Measurements from ENCODE around the gene LDHD. TPM values are rescaled to one million over a fixed set of nuclear protein-coding genes. Genes with fewer than 3 reads are reported as not detected.
A peak's percentile ranks its signal among the peaks of the same experiment; 100 is the strongest.

The LDHD gene
- total and polyA plus RNA-seq, 9 of the 15 experiments (the other 6 are each of a cell fraction or from before 2014, with no cell fraction given), result 0.19 to 0.86 (median 0.54) TPM; not detected in 3

DNA sequence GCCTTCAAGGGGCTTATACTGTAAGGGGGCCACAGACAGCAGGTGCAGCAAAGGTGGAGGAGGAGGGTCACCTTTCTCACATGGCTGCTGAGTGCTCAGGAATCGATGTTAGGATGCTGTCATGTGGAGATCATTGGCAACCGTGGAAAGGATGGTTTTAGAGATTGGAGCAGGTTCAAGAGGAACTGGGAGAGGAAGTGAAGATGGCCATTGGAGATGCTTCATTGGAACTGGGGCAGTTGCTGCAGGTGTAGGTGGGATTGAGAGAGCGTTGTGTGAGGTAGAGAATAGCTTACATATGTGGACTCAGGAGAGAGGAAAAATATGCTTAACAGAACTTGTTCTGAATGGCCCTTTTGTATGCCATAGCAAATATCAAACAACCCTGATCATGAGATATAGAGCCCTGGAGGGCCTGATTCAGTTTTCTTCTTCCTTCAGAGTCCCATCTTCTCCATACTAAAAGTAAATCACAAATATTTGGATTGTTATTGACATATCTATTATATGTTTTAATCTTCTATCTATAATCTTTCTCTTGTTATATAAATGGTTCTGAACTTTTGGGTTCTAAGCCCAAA, 40.8 kb downstream of the LDHD start (continued):
- TF ChIP-seq, protein P1, sequence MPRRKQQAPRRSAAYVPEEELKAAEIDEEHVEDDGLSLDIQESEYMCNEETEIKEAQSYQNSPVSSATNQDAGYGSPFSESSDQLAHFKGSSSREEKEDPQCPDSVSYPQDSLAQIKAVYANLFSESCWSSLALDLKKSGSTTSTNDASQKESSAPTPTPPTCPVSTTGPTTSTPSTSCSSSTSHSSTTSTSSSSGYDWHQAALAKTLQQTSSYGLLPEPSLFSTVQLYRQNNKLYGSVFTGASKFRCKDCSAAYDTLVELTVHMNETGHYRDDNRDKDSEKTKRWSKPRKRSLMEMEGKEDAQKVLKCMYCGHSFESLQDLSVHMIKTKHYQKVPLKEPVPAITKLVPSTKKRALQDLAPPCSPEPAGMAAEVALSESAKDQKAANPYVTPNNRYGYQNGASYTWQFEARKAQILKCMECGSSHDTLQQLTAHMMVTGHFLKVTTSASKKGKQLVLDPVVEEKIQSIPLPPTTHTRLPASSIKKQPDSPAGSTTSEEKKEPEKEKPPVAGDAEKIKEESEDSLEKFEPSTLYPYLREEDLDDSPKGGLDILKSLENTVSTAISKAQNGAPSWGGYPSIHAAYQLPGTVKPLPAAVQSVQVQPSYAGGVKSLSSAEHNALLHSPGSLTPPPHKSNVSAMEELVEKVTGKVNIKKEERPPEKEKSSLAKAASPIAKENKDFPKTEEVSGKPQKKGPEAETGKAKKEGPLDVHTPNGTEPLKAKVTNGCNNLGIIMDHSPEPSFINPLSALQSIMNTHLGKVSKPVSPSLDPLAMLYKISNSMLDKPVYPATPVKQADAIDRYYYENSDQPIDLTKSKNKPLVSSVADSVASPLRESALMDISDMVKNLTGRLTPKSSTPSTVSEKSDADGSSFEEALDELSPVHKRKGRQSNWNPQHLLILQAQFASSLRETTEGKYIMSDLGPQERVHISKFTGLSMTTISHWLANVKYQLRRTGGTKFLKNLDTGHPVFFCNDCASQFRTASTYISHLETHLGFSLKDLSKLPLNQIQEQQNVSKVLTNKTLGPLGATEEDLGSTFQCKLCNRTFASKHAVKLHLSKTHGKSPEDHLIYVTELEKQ (CRISPR knock-in tag; IDR thresholded peaks at IDR 0.05), result no peak

DNA sequence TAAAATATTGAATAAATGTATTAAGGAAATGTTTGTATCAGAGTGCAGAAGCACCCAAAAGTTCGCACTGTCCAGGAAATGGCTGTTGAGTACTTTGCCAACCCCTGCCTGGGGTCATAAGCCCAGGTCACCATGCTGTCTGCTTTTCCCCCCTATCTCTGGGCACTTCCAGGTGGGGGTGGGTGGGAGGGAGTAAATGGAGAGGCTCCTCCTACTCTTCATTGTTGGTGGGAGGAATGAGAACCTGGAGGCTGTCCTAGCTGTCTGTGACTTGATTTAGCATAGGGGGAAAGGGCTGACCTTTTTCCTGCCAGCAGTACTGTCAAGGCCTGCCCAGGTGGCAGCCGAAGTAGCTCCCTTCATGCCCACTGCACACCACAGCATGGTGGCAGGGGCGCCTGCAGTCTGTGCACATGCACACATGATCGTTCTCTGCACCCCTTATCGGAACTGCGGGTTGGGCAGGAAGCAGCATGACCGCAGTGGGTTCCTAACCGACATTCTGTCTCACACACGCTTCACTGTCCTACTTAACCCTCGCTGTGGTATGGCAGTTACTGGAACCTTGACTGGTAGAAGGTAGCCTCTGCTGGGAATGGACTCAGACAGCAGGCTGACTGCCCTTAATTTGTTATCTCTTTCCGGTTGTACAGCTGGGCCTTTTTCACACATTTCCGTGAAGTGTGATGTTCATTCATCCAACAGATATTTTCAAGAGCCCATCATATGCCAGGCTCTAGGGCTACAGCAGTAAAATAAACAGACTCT, 41.5 kb downstream of the LDHD start:
- WGBS (ENCODE audit: insufficient coverage, low coverage, missing lambda C conversion rate), result 2% methylated on average over 12 of the region's 12 CpGs
- no peaks in the 10 kb centered on the region for H3K9me3 ChIP-seq (replicated peaks; ENCODE audit: control insufficient read depth, insufficient read depth, low read depth, low read length)
- H3K9me1 ChIP-seq (ENCODE audit: control insufficient read depth, insufficient read depth, low read length), result no peaks in the 10 kb centered on the region
- POLR2A ChIA-PET, result interaction anchor here (1.0 to 1.4 kb wide), 4 partner anchors 9 to 88 kb away, joined by 3 to 5 read pairs (median 4); no protein-coding TSS in a partner anchor
- no peaks in the 10 kb centered on the region for H3K27me3 ChIP-seq (ENCODE audit: control insufficient read depth in 2 of 2, insufficient read depth in 2 of 2, low read length in 2 of 2)
- peak overlapping the region; percentile 74 for H2AFZ ChIP-seq (ENCODE audit: low read depth, low read length)
- H3K27ac ChIP-seq (ENCODE audit: extremely low read depth, low read depth, low read length), result peak overlapping the region; percentile 81
- H3K36me3 ChIP-seq (ENCODE audit: control insufficient read depth, insufficient read depth, low read length), result no peaks in the 10 kb centered on the region; the same call in 2 of the 3 replicates
- 0 out of 2 replicates have a peak overlapping the region, but pooled peaks have one; percentile 8 for H3K4me3 ChIP-seq
- H3K4me1 ChIP-seq (replicated peaks in 1 of 2; ENCODE audit: control insufficient read depth in 2 of 2, insufficient read depth in 2 of 2, low read length in 2 of 2), result peaks cover 33 to 64% of the 10 kb centered on the region in 2 experiments
- DNase-seq (ENCODE audit: extremely low read depth in 1 of 4, low spot score in 3 of 4), result peak; percentile 63 to 82 (median 76)
- intact Hi-C loops (cut with micrococcal nuclease) (no loop called here), in situ Hi-C loops (cut with MboI) (no loop called here)
- H4K20me1 ChIP-seq (replicated peaks; ENCODE audit: control insufficient read depth, insufficient read depth, low read length), result no peaks in the 10 kb centered on the region
- peak overlapping the region; percentile 86 for H3K4me2 ChIP-seq (ENCODE audit: insufficient read depth, low read length)
- FAIRE-seq, result peak; percentile 89
- BruUV-seq (replicated peaks), result TSS peak; percentile 67
- ATAC-seq, result peak; percentile 82
- CTCF ChIA-PET (ENCODE audit: low intra/inter-chr PET ratio), result no interaction called here
- peak overlapping the region; percentile 47 to 88 for H3K9ac ChIP-seq (ENCODE audit: insufficient read depth in 1 of 2, low read depth in 2 of 2, low read length in 2 of 2)
- H3K79me2 ChIP-seq (ENCODE audit: control insufficient read depth, insufficient read depth, low read length), result peaks cover 91% of the 10 kb centered on the region
- TF ChIP-seq MCM3 (IDR thresholded peaks at IDR 0.05), result no peak
- TF ChIP-seq ZNF224 (CRISPR knock-in tag; IDR thresholded peaks at IDR 0.05), result no peak
- TF ChIP-seq NBN (IDR thresholded peaks at IDR 0.05; ENCODE audit: low read depth), result no peak
- TF ChIP-seq NFIX (CRISPR knock-in tag; IDR thresholded peaks at IDR 0.05; ENCODE audit: low read depth), result no peak
- TF ChIP-seq ARID2 (IDR thresholded peaks at IDR 0.05), result no peak
- no peak for TF ChIP-seq ZNF124 (CRISPR knock-in tag; IDR thresholded peaks at IDR 0.05)
- no peak for TF ChIP-seq ZNF384 (IDR thresholded peaks at IDR 0.05; ENCODE audit: low read depth, low read length)
- TF ChIP-seq ZNF76 (CRISPR knock-in tag; IDR thresholded peaks at IDR 0.05; ENCODE audit: borderline replicate concordance), result 0 out of 2 replicates have a peak, but pooled peaks have one; percentile 54
- TF ChIP-seq DIDO1 (tag; IDR thresholded peaks at IDR 0.05; ENCODE audit: low read depth), result no peak
- TF ChIP-seq NR2C1 (IDR thresholded peaks at IDR 0.05), result no peak
- peak; percentile 48; the same call in 1 of the 2 replicates for TF ChIP-seq NR2C1 (tag; IDR thresholded peaks at IDR 0.05)
- TF ChIP-seq TFAM (CRISPR knock-in tag; conservative IDR thresholded peaks at IDR 0.05), result no peak
- TF ChIP-seq ZNF589 (CRISPR knock-in tag; IDR thresholded peaks at IDR 0.05; ENCODE audit: low read depth), result peak; percentile 79
- peak; percentile 69 for TF ChIP-seq SMARCE1 (IDR thresholded peaks at IDR 0.05)
- TF ChIP-seq ZC3H8 (IDR thresholded peaks at IDR 0.05), result no peak
- peak; percentile 5; the same call in 1 of the 2 replicates for TF ChIP-seq NFE2 (IDR thresholded peaks at IDR 0.05; ENCODE audit: low read depth)
- peak in 1 of 2 experiments; percentile 36; a peak in 1 of 3 replicates for TF ChIP-seq CBX3 (IDR thresholded peaks at IDR 0.05; ENCODE audit: borderline replicate concordance in 1 of 2, low read length in 2 of 2)
- TF ChIP-seq POLR2A (conservative IDR thresholded peaks at IDR 0.05), result 0 out of 2 replicates have a peak, but pooled peaks have one; percentile 23
- TF ChIP-seq HNRNPK (IDR thresholded peaks at IDR 0.05; ENCODE audit: low read depth, low read length, poor library complexity, severe bottlenecking), result no peak
